K562 (cell line): ENCODE results near the gene ZSWIM1. TPM values are rescaled to one million over a fixed set of nuclear protein-coding genes. Genes with fewer than 3 reads are reported as not detected.

Experiments used
- HDGF ChIP-seq: fragments of 450-650 bp; IDR thresholded peaks from 2 replicates; pipeline ENCODE4 v1.6.1; 2016
- KHSRP ChIP-seq: fragments of 450-650 bp; IDR thresholded peaks from 2 replicates; pipeline ENCODE4 v1.6.1; 2017
- MCM7 ChIP-seq, 2 experiments: fragments of 450-650 bp; IDR thresholded peaks; 2 replicates each; pipeline ENCODE4 v1.6.1; 2016 to 2018
- NEUROD1 ChIP-seq: fragments of 150-350 bp; IDR thresholded peaks from 2 replicates; pipeline ENCODE4 v1.6.1; 2014; ENCODE audit warnings: borderline replicate concordance, low read length, low read depth; ENCODE audit not compliant: partially characterized antibody
- RHOXF2B ChIP-seq: fragments of 250-450 bp; sonication (Bioruptor Pico); conservative IDR thresholded peaks from 2 replicates; pipeline ENCODE4 v1.5.1; 2021
- RUNX1 ChIP-seq: sonication (generic); IDR thresholded peaks from 2 replicates; pipeline ENCODE4 v1.6.1; 2016; ENCODE audit warnings: antibody characterized with exemption, low read depth
- SOX6 ChIP-seq: fragments of 450-650 bp; IDR thresholded peaks from 2 replicates; pipeline ENCODE4 v1.6.1; 2014; ENCODE audit warnings: mild to moderate bottlenecking
- ZNF449 ChIP-seq: fragments of 250-450 bp; sonication (Bioruptor Pico); IDR thresholded peaks from 2 replicates; pipeline ENCODE4 v1.8.0; 2022; ENCODE audit warnings: moderate library complexity, mild to moderate bottlenecking, inconsistent platforms
- polyA plus RNA-seq, 8 experiments: library from polyadenylated mRNA; depleted of rRNA in 4 of 8; stranded (reverse) in 5 of 8; unstranded in 3 of 8; fragments of >200 nt; fragmentation: Nextera tagmentation in 2 of 8; fragmentation: Illumina TruSeq in 1 of 8; extraction: Ambion mirVana in 2 of 8; extraction: Trizol in 1 of 8; gene quantifications; 2 replicates each; pipeline versions ENCODE4 v1.2.1 to v1.2.3, GENCODE V29; 2011 to 2014; ENCODE audit warnings: inconsistent platforms in 1 of 8, missing spikeins in 1 of 8
- total RNA-seq, 7 experiments: library from RNA; depleted of rRNA in 6 of 7; stranded (reverse); fragments of >200 nt in 6 of 7; fragmentation: Illumina TruSeq in 2 of 7; extraction: Trizol in 2 of 7; gene quantifications; 2 replicates each; pipeline versions ENCODE4 v1.2.1 to v1.2.3, GENCODE V29; 2011 to 2021; ENCODE audit warnings: low replicate concordance in 1 of 7
- TF ChIP-seq, protein P1 (sequence below): fragments of 250-450 bp; sonication (Bioruptor Pico); IDR thresholded peaks from 2 replicates; pipeline ENCODE4 v1.6.1; 2021; ENCODE audit warnings: mild to moderate bottlenecking
- TF ChIP-seq, protein P2 (sequence below), 2 experiments: fragments of 450-650 bp in 1 of 2; IDR thresholded peaks; 2 replicates each; pipeline ENCODE4 v1.6.1; 2011 to 2017; ENCODE audit warnings: low read depth in 2 of 2, antibody characterized with exemption in 1 of 2, borderline replicate concordance in 1 of 2, low read length in 1 of 2, mild to moderate bottlenecking in 1 of 2, mixed read lengths in 1 of 2; ENCODE audit not compliant: control insufficient read depth in 1 of 2
- TF ChIP-seq, protein P3 (sequence below): fragments of 250-450 bp; sonication (Bioruptor Pico); IDR thresholded peaks from 2 replicates; pipeline ENCODE4 v1.5.1; 2021; ENCODE audit warnings: mild to moderate bottlenecking
- TF ChIP-seq, protein P4 (sequence below): fragments of 450-650 bp; IDR thresholded peaks from 2 replicates; pipeline ENCODE4 v1.6.1; 2018; ENCODE audit warnings: mild to moderate bottlenecking, low read depth; ENCODE audit not compliant: partially characterized antibody
- TF ChIP-seq, protein P5 (sequence below): fragments of 250-450 bp; sonication (Bioruptor Pico); IDR thresholded peaks from 2 replicates; pipeline ENCODE4 v1.4.0; 2020; ENCODE audit warnings: borderline replicate concordance
- TF ChIP-seq, protein P6 (sequence below): fragments of 250-450 bp; sonication (Bioruptor Pico); IDR thresholded peaks from 2 replicates; pipeline ENCODE4 v1.8.0; 2021; ENCODE audit warnings: mild to moderate bottlenecking, moderate library complexity

Gene ZSWIM1
- total and polyA plus RNA-seq, 9 of the 15 experiments (the other 6 are each of a cell fraction or from before 2014, with no cell fraction given) = 2.5 to 15.6 (median 9.5) TPM

GRCh38 chr20:45909817-45910669 lies 29.0 kb downstream of the ZSWIM1 start (continued):
- TF ChIP-seq NEUROD1 (no peak), SOX6 (no peak), ZNF449 (no peak), RUNX1 (no peak), HDGF (no peak), RHOXF2B (CRISPR knock-in tag) (no peak), KHSRP (no peak), MCM7 (IDR thresholded peaks at IDR 0.05) (no peak)
- TF ChIP-seq, protein P1, sequence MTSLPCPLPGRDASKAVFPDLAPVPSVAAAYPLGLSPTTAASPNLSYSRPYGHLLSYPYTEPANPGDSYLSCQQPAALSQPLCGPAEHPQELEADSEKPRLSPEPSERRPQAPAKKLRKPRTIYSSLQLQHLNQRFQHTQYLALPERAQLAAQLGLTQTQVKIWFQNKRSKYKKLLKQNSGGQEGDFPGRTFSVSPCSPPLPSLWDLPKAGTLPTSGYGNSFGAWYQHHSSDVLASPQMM (CRISPR knock-in tag) = no peak
- TF ChIP-seq, protein P2, sequence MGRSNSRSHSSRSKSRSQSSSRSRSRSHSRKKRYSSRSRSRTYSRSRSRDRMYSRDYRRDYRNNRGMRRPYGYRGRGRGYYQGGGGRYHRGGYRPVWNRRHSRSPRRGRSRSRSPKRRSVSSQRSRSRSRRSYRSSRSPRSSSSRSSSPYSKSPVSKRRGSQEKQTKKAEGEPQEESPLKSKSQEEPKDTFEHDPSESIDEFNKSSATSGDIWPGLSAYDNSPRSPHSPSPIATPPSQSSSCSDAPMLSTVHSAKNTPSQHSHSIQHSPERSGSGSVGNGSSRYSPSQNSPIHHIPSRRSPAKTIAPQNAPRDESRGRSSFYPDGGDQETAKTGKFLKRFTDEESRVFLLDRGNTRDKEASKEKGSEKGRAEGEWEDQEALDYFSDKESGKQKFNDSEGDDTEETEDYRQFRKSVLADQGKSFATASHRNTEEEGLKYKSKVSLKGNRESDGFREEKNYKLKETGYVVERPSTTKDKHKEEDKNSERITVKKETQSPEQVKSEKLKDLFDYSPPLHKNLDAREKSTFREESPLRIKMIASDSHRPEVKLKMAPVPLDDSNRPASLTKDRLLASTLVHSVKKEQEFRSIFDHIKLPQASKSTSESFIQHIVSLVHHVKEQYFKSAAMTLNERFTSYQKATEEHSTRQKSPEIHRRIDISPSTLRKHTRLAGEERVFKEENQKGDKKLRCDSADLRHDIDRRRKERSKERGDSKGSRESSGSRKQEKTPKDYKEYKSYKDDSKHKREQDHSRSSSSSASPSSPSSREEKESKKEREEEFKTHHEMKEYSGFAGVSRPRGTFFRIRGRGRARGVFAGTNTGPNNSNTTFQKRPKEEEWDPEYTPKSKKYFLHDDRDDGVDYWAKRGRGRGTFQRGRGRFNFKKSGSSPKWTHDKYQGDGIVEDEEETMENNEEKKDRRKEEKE (IDR thresholded peaks at IDR 0.05; ENCODE audit: borderline replicate concordance in 1 of 2, control insufficient read depth in 1 of 2, low read depth in 2 of 2, low read length in 1 of 2) = no peak
- TF ChIP-seq, protein P3, sequence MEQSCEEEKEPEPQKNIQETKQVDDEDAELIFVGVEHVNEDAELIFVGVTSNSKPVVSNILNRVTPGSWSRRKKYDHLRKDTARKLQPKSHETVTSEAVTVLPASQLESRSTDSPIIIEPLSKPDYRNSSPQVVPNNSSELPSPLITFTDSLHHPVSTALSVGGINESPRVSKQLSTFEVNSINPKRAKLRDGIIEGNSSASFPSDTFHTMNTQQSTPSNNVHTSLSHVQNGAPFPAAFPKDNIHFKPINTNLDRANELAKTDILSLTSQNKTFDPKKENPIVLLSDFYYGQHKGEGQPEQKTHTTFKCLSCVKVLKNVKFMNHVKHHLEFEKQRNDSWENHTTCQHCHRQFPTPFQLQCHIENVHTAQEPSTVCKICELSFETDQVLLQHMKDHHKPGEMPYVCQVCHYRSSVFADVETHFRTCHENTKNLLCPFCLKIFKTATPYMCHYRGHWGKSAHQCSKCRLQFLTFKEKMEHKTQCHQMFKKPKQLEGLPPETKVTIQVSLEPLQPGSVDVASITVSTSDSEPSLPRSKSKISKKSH = no peak
- TF ChIP-seq, protein P4, sequence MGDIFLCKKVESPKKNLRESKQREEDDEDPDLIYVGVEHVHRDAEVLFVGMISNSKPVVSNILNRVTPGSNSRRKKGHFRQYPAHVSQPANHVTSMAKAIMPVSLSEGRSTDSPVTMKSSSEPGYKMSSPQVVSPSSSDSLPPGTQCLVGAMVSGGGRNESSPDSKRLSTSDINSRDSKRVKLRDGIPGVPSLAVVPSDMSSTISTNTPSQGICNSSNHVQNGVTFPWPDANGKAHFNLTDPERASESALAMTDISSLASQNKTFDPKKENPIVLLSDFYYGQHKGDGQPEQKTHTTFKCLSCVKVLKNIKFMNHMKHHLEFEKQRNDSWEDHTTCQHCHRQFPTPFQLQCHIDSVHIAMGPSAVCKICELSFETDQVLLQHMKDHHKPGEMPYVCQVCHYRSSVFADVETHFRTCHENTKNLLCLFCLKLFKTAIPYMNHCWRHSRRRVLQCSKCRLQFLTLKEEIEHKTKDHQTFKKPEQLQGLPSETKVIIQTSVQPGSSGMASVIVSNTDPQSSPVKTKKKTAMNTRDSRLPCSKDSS = no peak
- TF ChIP-seq, protein P5, sequence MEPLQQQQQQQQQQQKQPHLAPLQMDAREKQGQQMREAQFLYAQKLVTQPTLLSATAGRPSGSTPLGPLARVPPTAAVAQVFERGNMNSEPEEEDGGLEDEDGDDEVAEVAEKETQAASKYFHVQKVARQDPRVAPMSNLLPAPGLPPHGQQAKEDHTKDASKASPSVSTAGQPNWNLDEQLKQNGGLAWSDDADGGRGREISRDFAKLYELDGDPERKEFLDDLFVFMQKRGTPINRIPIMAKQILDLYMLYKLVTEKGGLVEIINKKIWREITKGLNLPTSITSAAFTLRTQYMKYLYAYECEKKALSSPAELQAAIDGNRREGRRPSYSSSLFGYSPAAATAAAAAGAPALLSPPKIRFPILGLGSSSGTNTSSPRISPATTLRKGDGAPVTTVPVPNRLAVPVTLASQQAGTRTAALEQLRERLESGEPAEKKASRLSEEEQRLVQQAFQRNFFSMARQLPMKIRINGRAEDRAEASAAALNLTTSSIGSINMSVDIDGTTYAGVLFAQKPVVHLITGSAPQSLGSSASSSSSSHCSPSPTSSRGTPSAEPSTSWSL (CRISPR knock-in tag) = no peak
- TF ChIP-seq, protein P6, sequence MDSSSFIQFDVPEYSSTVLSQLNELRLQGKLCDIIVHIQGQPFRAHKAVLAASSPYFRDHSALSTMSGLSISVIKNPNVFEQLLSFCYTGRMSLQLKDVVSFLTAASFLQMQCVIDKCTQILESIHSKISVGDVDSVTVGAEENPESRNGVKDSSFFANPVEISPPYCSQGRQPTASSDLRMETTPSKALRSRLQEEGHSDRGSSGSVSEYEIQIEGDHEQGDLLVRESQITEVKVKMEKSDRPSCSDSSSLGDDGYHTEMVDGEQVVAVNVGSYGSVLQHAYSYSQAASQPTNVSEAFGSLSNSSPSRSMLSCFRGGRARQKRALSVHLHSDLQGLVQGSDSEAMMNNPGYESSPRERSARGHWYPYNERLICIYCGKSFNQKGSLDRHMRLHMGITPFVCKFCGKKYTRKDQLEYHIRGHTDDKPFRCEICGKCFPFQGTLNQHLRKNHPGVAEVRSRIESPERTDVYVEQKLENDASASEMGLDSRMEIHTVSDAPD (CRISPR knock-in tag) = no peak
